NCI-H2196 (cell line): ENCODE data around the gene USP54.
A peak's percentile ranks its signal among the peaks of the same experiment; 100 is the strongest.
"Not testable (repeated sequence)": the region's sequence is repeated elsewhere in the genome, so short reads cannot be mapped to it uniquely, and the experiment has no call there.

Experiments
- DNase-seq: peaks from one replicate; lab custom pipeline; 2025; ENCODE audit not compliant: unreplicated experiment; lab: John Stamatoyannopoulos, UW

The USP54 gene

GRCh38 chr10:73591935-73592699, 975 bp upstream of the USP54 start:
- no peak for DNase-seq

GRCh38 chr10:73589563-73590126, 1.5 kb downstream of the USP54 start:
- DNase-seq, result no peak

- no peak for DNase-seq
Measured at GRCh38 chr10:73588656-73589055, 2.5 kb downstream of the USP54 start.

GRCh38 chr10:73586583-73586984, 4.6 kb downstream of the USP54 start:
- DNase-seq, result no peak

- no peak for DNase-seq
Measured at GRCh38 chr10:73585327-73585726, 5.8 kb downstream of the USP54 start.

- DNase-seq, result no peak
Measured at GRCh38 chr10:73584737-73585136, 6.4 kb downstream of the USP54 start.

GRCh38 chr10:73581918-73582317, 9.2 kb downstream of the USP54 start:
- DNase-seq, result no peak

GRCh38 chr10:73578927-73579326, 12.2 kb downstream of the USP54 start:
- not testable (repeated sequence) for DNase-seq

- peak; percentile 44 for DNase-seq
Measured at GRCh38 chr10:73577788-73578187, 13.4 kb downstream of the USP54 start.

GRCh38 chr10:73576890-73577591, 14.1 kb downstream of the USP54 start:
- no peak for DNase-seq

GRCh38 chr10:73576178-73576889, 14.8 kb downstream of the USP54 start:
- peak; percentile 3 for DNase-seq

GRCh38 chr10:73567025-73567424, 24.1 kb downstream of the USP54 start:
- DNase-seq, result not testable (repeated sequence)

- no peak for DNase-seq
Measured at GRCh38 chr10:73561192-73561591, 29.9 kb downstream of the USP54 start.

GRCh38 chr10:73559590-73559989, 31.6 kb downstream of the USP54 start:
- DNase-seq, result no peak

GRCh38 chr10:73556855-73557254, 34.3 kb downstream of the USP54 start:
- no peak for DNase-seq

GRCh38 chr10:73554721-73555120, 36.4 kb downstream of the USP54 start:
- DNase-seq, result no peak

GRCh38 chr10:73553761-73554160, 37.4 kb downstream of the USP54 start:
- no peak for DNase-seq

- no peak for DNase-seq
Measured at GRCh38 chr10:73552819-73553715, 38.1 kb downstream of the USP54 start.

- DNase-seq, result no peak
Measured at GRCh38 chr10:73551515-73551914, 39.6 kb downstream of the USP54 start.

- no peak for DNase-seq
Measured at GRCh38 chr10:73545357-73545756, 45.8 kb downstream of the USP54 start.

GRCh38 chr10:73537709-73538108, 53.4 kb downstream of the USP54 start:
- DNase-seq, result no peak
